GM18505 (cell line): ENCODE measurements around the gene VASP.

ENCODE experiments used
- ATAC-seq: cut with Tn5 transposase; IDR thresholded peaks from one replicate; pipeline ENCODE4 v1.9.1; 2021; ENCODE audit not compliant: unreplicated experiment
- POLR2A ChIP-seq: IDR thresholded peaks from 4 replicates; pipeline ENCODE4 v1.6.1; 2011; ENCODE audit warnings: borderline replicate concordance; ENCODE audit not compliant: insufficient read depth, insufficient read length; ENCODE audit errors: extremely low read depth

The VASP gene

DNA sequence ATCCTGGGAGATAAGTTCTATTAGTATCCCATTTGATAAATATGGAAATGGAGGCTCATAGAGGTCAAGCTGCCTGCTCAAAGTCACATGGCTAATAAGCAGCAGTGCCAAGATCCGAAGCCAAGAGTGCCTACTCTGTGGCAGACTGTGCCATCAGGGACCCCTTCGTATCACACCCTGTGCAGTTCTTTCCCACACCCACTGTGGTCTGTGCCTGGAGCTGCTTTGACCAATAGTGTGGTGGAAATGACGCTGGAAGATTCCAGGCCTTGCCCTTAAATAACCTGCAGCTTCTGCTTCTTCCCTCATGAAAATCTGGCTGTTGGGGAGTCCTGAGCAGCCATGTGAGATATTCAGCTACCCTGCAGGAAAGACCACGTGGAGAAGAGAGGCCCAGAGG is 67.2 kb downstream of the VASP start:
- no peak for TF ChIP-seq POLR2A
- ATAC-seq = no peak

DNA sequence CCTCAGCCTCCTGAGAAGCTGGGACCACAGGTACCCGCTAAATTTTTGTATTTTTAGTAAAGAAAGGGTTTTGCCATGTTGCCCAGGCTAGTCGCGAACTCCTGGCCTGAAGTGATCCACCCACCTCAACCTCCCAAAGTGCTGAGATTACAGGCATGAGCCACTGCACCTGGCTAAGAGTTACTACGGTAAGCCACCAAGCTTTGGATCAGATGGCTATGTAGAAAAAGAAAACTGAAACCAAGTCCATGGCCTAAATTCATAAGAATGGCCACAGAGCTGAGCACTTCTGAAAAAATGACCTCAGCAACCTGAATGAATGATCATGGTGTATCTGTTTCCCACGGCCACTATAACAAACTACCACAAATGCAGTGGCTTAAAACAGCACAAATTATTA is 67.9 kb downstream of the VASP start:
- TF ChIP-seq POLR2A = no peak
- ATAC-seq = no peak
